ENCODE data around the gene SLC6A19.

Gene SLC6A19

DNA sequence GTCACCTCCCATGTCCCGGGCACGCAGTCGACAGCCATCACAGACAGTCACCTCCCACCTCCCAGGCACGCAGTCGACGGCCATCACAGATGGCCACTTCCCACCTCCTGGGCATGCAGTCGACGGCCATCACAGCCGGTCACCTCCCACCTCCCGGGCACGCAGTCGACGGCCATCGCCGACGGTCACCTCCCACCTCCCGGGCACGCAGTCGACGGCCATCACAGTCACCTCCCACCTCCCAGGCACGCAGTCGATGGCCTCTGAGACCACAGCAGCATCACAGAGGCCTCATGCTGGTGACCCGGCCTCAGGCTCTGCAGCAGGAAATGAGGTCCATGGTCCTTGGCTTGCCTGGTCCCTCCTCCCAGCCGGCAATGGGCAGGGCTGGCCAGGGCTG, 5.5 kb upstream of the SLC6A19 start:
- DNase-seq (ENCODE audit: low read depth), result no peak

DNA sequence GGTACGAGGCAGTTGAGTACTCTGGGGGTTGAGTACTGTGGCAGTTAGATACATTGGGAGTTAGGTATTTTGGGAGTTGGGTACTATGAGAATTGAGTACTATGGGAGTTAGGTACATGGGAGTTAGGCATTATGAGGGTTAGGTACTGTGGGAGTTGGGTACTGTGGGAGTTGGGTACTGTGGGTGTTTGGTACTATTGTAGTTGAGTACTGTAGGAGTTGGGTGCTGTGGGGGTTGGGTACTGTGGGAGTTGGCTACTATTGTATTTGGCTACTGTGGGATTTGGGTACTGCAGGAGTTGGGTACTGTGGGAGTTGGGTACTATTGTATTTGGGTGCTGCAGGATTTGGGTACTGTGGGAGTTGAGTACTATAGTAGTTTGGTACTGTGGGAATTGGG, 4.8 kb upstream of the SLC6A19 start:
- no peak for DNase-seq (ENCODE audit: low read depth)

DNA sequence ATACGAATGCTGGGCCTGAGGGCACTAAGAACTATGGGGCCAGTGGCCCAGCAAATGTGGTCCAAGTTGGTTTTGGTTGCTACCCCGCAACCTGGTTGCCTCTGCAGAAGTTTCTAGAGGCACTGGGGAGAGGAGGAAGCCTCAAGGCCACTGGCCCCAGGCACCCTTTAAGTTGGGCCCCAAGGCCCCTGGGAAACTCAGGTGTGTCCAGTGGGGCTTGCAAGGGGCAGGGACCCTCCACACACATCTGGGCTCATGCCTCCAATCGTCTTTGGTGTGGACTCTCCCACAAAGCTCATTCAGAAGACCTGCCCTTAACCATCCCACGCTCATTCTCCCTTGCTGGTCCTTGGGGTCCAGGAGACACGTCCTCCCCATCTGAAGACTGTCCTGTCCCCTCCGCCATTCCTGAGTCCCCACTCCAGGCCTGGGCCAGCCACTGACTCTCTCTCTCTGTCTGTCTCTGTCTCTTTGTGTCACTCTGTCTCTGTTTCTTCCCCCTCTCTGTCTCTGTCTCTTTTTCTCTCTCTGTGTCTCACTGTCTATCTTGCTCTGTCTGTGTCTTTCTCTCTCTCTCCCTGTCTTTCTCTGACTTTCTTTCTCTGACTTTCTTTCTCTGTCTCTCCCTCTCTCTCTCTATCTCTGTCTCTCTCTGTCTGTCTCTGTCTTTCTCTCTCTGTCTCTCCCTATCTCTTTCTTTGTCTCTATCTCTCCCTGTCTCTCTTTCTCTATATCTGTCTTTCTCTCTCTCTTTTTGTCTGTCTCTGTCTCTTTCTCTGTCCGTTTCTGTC, 3.3 kb upstream of the SLC6A19 start:
- no peak for DNase-seq (ENCODE audit: low read depth)

DNA sequence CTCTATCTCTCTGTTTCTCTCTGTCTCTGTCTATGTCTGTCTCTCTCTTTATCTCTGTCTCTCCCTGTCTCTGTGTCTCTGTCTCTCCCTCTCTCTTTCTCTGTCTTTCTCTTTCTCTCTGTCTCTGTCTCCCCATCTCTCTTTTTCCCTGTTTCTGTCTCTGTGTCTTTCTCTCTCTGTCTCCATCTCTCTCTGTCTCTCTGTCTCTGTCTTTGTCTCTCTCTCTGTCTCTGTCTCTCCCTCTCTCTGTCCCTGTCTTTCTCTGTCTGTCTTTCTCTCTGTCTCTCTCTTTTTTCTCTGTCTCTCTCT, 2.1 kb upstream of the SLC6A19 start:
- DNase-seq (ENCODE audit: low read depth), result no peak

DNA sequence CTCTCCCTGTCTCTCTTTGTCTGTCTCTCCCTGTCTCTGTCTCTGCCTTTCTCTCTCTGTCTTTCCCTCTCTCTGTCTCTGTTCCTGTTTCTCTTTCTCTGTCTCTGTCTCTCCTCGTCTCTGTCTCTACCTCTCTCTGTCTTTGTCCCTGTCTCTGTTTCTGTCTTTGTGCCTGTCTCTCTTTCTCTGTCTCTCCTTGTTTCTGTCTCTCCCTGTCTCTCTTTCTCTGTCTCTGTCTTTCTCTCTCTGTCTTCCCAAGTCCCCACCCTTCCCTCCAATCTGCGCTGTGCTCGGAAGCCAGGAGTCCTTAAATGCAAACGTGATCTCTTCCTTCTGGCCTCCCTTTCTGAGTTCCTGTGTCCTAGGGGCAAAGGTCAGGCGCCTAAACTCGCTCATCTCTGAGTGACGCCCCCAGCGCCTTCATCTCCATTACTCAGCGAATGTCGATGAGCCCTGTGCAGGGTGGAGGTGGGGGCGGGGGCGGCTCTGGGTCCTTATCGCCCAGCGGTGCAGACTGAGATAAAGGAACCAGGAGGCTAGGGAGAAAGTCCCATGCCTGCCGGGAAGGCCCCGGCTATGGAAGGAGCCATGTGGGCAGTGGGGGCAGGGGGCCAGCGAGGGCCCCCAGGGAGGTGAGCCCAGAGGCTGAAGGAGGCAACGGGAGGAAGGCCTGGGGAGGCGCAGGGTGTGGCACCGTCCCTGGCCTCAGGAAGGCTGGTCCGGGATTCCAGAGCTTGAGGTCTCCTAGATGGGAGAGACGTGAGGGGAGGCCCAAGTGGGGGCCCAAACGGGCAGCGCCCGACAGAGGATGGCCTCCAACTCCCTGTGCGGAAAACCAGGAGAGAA, 1.5 kb upstream of the SLC6A19 start:
- no peak for DNase-seq (ENCODE audit: low read depth)

DNA sequence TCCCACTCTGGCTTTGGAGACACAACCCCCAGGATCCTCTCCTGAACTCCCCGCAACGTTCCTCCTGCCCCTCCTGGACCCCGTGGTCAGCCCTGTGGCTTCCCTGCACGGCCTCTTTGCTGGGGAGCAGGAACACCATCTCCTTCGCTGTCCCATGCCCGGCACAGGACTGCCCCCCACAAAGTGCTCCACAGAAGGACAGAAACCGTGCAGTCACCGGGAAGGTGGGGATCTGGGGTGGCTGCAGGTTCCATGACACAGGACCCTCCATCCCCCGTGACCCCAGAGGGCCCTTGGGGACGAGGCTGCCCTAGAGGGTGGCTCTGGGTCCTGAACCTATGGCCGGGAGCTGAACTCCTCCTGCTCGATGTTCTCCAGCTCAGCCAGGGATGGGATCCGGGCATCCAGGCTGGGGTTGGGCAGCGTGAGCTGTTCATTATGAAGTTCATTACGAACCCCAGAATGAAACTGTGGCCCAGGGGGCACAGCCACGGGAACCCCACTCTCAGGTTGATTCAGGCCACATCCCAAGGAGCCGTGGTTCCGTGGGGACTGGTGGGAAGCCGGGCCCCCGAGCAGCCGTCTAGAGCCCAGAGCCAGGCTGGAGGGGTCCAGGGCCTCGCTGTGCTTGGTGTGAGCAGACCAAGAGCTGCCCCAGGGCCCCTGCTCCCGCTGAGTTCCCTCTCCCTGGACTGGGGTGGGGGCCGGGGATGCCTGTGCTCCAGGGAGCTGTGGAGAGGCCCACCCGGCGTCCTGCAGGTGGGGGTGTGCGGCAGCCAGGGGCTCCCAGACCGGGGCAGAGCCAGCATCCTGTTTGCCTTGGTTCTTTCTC, 684 bp upstream of the SLC6A19 start:
- DNase-seq (ENCODE audit: low read depth), result no peak

DNA sequence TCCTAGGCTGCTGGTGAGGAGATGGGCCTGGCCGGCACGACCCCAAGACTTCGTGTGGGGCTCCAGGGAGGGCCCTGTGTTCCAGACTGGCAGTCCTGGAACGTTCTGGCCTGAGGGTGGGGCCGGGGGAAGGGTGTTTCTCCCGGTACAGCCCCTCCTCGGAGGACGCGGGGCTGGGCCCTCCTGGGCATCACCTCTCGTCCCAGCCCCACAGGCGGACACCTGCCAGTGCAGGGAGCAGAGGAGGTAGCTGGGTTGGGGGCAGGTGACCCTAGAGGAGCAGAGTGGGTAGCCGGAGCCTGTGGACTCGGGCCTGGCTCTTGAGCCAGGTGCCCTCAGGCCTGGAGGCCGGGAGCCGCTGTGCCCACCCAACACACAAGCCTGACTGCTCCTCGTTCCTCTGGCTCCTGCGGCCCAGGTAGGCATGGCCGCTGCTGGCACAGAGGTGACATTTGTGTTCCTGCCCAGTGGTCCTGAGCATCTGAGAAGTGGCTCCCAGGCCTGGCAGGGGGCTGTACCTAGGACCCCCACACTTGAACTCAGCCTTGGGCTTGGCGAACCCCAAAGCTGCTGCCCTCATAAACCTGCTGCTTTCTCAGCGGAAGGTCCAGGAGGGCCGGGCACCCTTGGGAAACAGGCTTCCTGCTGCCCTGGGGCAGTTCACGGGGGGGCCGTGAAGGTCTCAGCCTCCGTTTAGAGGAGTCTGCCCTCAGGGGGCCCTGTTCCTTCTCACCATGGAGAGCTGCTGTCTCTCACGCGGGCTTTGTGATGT, 817 bp downstream of the SLC6A19 start:
- DNase-seq (ENCODE audit: low read depth), result no peak

DNA sequence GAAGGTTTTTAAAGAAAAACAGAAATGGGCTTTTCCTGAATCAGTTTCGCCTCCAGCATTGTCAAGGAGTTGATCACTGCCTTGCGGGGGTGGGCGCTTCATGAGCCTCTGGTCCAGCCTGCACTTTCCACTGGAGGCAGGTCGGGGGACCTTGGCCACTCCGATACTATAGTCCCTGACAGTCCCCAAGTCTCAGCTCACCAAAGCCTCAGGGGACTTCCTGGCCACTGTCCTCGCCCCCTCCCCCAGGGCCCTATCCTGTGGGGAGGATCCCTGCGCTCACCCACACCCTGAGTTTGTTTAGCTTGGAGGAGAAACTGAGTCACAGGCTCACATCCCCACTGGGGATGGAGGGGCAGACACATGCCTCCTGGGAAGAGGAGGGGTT, 1.4 kb downstream of the SLC6A19 start:
- DNase-seq (ENCODE audit: low read depth), result no peak

DNA sequence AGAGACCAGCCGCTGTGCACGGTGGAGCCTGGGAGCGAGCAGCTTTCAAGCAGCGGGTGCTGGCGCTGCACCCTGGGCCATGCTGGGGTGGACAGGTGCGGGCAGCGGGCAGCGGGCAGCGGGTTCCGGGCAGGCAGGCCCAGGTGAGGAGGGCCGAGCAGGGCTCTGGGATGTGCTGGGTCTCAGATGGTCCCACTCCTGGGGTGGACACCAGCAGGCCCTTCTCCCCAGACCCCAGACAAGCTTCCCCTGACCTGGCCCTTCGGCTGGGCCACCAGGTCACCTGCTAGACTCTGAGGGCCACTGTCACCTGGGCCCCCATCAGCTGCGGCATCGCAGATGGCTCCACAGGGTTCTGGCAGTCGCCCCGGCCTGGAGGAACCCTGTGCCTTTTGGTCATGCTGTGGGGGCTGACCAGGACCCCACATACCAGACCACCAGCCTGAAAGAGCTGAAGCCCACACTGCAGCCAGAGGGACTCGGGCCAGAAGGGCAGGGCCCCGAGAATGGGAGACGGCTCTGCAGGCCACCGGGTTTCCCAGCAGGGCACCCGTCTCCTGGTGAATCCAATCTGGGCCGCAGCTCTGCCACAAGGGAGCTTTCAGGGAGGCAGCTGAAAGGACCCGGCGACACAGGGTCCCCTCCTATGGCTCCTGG, 2.0 kb downstream of the SLC6A19 start:
- no peak for DNase-seq (ENCODE audit: low read depth)

DNA sequence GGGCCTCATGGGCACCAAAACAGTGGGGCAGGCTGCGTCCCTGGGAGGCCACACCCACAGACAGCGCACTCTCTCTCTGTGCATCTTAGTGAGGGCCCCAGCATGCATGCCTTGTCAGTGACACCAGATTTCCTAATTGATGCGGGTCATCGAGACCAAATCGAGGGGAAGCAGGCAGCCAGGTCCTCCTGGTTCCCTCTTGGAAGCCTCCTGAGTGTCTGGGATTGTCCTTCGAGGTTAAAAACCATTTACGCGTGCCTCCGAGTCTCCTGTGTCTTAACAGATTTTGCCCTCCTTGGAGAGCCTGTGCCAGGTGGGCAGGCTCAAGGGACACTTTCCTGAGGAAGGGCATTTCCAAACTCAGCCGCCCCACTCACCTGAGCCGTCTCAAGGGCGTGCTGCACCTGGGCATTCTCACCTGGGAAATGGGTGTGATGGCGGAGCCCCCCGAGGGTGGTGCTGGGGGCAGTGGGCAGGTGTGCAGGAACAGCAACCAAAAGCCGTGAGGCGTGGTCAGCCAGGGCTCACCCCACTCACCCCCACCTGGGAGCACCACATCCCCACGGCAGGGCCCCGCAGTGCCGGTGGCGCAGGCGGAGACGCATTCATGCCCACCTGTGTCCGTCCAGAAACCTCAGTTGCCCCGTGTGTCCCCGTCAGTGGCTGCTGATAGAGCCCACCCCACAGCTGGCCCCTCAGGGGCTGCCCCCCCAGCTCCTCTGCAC, 2.7 kb downstream of the SLC6A19 start:
- no peak for DNase-seq (ENCODE audit: low read depth)

DNA sequence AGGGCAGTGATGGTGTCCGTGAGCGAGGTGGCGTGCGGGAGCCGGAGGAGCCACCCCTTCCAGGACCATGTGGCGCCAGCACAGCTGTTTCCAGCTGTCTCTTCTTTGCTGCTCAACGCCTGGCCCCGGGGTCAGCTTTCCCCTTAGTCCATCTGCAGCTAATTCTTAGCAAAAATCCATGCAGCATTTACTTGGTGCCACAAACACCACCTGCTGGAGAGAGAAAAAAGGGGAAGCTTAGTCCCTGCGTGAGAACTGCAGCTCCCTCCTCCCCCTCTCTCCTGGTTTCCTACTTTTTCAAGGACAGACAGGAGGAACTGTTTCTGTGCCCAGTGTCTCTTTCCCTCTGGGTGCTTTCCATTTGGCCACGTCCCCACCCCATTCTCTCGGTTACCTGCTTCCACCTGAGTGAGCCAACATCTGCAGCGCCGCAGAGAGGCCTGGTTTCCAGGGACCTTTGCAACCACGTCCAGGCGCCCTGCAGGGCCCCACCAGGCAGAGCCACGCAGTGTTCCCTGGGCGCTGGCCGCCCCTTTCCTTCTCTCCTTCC, 3.4 kb downstream of the SLC6A19 start:
- DNase-seq (ENCODE audit: low read depth), result no peak

DNA sequence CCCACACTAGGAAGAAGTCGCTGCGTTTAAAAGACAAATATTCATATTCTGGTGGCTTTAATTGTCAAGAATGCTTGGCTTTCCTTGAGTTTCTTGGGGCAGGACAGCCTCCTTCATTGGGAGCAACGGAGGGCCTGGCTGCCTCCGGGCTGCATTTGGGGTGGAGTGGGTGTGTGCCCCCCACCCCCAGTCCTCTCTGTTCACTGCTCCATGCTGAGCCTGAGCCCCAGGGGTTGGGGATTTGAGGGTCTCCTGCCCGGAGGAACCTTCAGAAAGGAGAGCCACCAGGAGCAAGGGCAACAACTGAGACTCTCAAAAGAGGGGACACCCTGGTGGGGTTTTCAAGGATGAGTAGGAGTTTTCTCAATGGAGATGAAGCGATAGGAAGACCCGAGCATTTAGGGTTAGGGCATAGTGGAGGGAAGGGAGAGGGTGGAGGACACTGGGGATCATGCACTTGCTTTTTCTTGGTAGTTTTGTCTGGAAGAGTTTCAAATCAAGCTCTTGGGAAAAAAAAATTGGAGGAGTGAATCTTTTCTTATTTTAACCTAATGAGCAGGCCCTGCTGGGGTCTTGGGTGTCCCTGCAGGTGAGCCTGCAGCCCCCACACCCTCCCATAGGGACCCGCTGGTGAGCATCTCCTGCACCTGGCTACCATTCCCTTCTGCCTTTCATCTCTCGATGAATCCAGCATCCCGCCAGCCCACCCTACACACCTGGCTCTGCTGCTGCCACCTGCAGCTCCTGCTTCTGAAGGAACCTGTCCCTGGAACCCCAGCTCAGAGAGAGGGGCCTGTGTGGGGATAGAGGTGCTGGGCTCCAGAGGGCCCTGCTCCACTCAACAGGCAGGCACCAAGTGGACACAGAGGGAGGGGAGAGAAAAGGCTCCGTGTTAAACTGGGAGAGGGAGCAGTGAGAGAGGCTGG, 4.1 kb downstream of the SLC6A19 start:
- DNase-seq (ENCODE audit: low read depth), result no peak

DNA sequence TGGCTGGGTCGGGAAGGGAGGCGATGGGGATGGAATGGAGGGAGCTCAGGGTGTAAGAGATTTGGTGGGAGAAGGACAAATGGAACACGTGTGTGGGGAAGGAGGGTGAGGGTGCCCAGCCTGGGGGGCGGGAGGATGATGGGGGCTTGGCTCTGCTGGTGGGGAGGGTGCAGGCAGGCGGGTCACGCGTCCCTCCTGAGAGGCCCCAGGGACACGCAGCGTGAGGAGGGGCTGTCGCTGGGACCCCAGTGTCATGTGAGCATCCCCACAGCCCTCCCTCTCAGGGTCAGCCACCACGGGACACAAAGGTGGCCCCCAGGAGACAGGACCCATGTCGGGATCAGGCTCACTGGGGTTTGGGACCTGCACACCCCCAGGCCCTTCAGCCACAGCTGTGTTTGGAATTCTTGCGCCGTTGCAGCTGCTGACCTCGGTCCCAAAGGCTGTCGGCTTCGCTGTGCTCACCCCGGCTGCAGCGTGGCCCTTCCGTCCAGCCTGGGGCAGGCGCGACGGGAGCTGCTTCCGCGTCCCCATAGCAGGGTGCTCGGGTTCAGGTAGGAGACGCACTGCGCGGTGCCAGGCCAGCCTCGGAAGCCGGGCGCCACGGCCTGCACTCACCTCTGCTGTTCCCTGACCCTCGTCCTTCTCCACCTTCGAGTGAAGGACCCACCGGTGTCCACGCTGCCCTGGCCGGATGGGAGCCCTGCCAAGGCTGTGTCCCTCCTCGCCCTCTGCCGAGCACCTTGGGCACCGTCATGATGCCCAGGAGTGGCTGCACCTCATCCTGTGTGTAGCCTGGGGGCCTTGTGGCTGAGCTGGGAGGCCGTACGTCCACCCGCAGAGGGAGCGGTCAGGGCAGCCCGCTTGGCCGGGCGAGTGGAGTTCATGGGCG, 5.4 kb downstream of the SLC6A19 start:
- DNase-seq (ENCODE audit: low read depth), result no peak

DNA sequence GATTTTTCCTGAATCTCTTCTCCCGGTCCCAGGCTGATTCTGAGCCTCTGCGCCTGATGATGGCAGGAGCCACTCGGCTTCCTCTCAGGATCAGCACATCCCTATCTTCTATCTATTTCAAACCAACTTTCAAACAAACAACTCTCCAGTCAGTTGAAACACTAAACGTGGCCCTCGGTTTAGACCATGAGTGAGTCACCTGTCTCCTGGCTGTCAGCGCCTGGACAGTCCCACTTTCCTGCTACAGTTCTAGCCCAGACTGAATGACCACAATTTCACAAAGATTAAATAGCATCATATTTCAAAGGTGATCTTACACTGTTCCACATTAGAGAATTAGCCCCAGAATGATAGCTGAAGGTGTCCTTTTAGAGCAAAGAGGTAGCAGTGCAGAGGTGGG, 6.2 kb downstream of the SLC6A19 start:
- no peak for DNase-seq (ENCODE audit: low read depth)

DNA sequence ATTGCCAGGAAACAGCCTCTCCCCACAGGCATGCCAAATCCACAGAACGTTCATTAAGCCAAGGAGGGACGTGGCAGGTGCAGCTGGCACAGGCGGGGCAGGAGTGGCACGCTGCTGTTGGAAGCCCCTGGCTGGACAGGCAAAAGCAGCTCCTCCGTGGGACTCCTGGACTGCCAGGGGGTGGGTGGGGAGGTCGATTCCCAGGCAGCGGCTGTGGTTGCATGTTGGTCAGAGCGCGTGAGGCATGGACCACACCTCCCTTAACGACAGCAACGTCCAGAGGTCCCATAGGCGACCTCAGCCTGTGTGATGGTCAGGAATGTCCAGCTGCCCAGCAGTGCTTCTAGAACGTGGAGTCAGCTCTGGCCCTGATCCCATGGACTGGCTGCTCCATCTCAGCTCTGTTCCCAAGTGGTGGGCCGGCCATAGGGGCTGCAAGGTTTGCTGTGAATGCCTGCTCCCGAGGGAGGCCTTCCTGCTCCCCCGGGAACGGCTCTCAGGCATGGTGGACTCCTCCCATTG, 6.9 kb downstream of the SLC6A19 start:
- no peak for DNase-seq (ENCODE audit: low read depth)

DNA sequence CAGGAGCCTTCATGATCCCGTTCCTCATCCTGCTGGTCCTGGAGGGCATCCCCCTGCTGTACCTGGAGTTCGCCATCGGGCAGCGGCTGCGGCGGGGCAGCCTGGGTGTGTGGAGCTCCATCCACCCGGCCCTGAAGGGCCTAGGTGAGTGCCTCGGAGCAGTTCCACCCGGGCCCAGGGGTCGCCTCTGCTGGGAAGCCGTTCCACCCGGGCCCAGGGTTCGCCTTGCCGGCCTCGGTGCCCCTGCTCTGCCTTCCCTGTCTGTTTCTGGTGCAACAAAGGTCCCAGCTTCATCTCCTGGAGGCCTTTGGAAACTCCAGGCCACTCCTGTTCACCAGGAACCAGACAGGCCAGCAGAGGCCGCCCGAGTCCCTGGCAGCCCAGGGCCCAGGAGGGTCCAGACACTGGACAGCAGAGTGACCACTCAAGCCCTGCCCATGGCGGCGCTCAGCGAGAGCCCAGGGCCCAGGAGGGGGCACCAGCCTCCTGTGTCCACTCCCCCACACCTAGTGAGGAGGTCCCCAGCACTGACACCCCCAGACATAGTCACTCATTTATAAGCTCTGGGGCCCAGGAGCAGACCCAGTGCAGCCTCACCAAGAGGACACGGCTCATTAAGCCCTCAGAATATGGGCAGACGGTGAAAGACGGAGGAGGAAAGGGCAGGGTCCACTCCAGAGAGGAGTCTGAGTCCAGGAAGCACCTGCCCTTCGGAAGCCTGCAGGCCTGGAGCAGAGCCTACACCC, 7.5 kb downstream of the SLC6A19 start:
- DNase-seq (ENCODE audit: low read depth), result no peak

DNA sequence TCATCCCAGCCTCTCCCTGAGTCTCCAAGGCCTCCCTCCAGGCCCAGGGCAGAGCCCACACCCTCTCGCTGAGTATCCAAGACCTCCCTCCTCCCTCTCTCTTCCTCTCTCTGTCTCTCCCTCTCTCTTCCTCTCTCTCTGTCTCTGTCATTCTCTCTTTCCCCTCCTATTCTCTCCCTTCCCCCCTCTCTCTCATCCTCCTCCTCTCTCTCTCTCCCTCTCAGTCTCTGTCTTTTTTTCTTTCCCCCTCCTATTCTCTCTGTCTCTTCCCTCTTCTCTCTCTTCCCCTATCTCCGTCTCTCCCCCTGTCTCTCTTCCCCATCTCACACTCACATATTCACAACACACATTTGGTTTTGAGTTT, 8.1 kb downstream of the SLC6A19 start:
- no peak for DNase-seq (ENCODE audit: low read depth)
